K562 (cell line): ENCODE measurements around the gene TRIM38. TPM values are rescaled to one million over a fixed set of nuclear protein-coding genes. Genes with fewer than 3 reads are reported as not detected.

Experiments
- BACH1 ChIP-seq: fragments of 200-800 bp; sonication (Bioruptor generic); IDR thresholded peaks from 2 replicates; pipeline ENCODE4 v1.6.1; 2016; ENCODE audit warnings: missing genetic modification characterization, missing compliant biosample characterization
- BCOR ChIP-seq: fragments of 450-650 bp; IDR thresholded peaks from 2 replicates; pipeline ENCODE4 v1.6.1; 2016
- EP400 ChIP-seq: fragments of 450-650 bp; IDR thresholded peaks from 2 replicates; pipeline ENCODE4 v1.6.1; 2017; ENCODE audit warnings: antibody characterized with exemption, mild to moderate bottlenecking, moderate library complexity
- HDAC1 ChIP-seq, 2 experiments: fragments of 450-650 bp; IDR thresholded peaks; 2 replicates each; pipeline ENCODE4 v1.6.1; 2016 to 2017; ENCODE audit warnings: inconsistent platforms in 1 of 2, mild to moderate bottlenecking in 1 of 2, moderate library complexity in 1 of 2
- ID3 ChIP-seq, 2 experiments: fragments of 250-450 bp in 1 of 2; fragments of 450-650 bp in 1 of 2; sonication (Bioruptor Pico) in 1 of 2; IDR thresholded peaks; 2 replicates each; pipeline versions ENCODE4 v1.6.1 to v1.8.0; 2016 to 2021; ENCODE audit warnings: mild to moderate bottlenecking in 2 of 2, moderate library complexity in 2 of 2, missing compliant biosample characterization in 1 of 2, missing genetic modification characterization in 1 of 2
- MCM5 ChIP-seq: fragments of 450-650 bp; IDR thresholded peaks from 2 replicates; pipeline ENCODE4 v1.6.1; 2016; ENCODE audit warnings: low read depth
- NEUROD1 ChIP-seq: fragments of 150-350 bp; IDR thresholded peaks from 2 replicates; pipeline ENCODE4 v1.6.1; 2014; ENCODE audit warnings: borderline replicate concordance, low read length, low read depth; ENCODE audit not compliant: partially characterized antibody
- NKRF ChIP-seq: fragments of 450-650 bp; IDR thresholded peaks from 2 replicates; pipeline ENCODE4 v1.6.1; 2016; ENCODE audit warnings: borderline replicate concordance
- PATZ1 ChIP-seq: fragments of 250-450 bp; sonication (Bioruptor Pico); IDR thresholded peaks from 2 replicates; pipeline ENCODE4 v1.5.0; 2020; ENCODE audit warnings: mild to moderate bottlenecking, borderline replicate concordance
- PHB2 ChIP-seq: fragments of 450-650 bp; IDR thresholded peaks from 2 replicates; pipeline ENCODE4 v1.6.1; 2017; ENCODE audit warnings: low read depth
- POLR2G ChIP-seq: fragments of 200-400 bp; formaldehyde crosslinking; IDR thresholded peaks from 2 replicates; pipeline ENCODE4 v1.6.1; 2017; ENCODE audit warnings: low read depth, mild to moderate bottlenecking, antibody characterized with exemption, low read length, moderate library complexity
- SIN3A ChIP-seq, 2 experiments: fragments of 150-350 bp in 1 of 2; IDR thresholded peaks; 2 replicates each; pipeline ENCODE4 v1.6.1; 2011 to 2016; ENCODE audit warnings: borderline replicate concordance in 2 of 2, low read depth in 2 of 2, low read length in 2 of 2, mild to moderate bottlenecking in 2 of 2, moderate library complexity in 2 of 2; ENCODE audit not compliant: control insufficient read depth in 1 of 2
- XRCC4 ChIP-seq: IDR thresholded peaks from one replicate; pipeline ENCODE4 v1.6.1; 2011; ENCODE audit not compliant: insufficient read depth, insufficient read length; ENCODE audit errors: extremely low read depth
- ZBTB2 ChIP-seq: fragments of 450-650 bp; IDR thresholded peaks from 2 replicates; pipeline ENCODE4 v1.6.1; 2016; ENCODE audit warnings: antibody characterized with exemption
- ZNF134 ChIP-seq: fragments of 250-450 bp; sonication (Bioruptor Pico); conservative IDR thresholded peaks from 2 replicates; pipeline ENCODE4 v1.4.0; 2020
- ZNF586 ChIP-seq: fragments of 450-650 bp; formaldehyde crosslinking; conservative IDR thresholded peaks from 2 replicates; pipeline ENCODE4 v1.4.0; 2020; ENCODE audit warnings: mild to moderate bottlenecking, moderate library complexity
- ZNF740 ChIP-seq, 3 experiments: fragments of 200-800 bp in 1 of 3; sonication (Bioruptor generic) in 1 of 3; sonication (generic) in 1 of 3; formaldehyde crosslinking in 1 of 3; IDR thresholded peaks; 2 replicates each; pipeline versions ENCODE4 v1.6.1 to v1.8.0; 2016 to 2022; ENCODE audit warnings: mild to moderate bottlenecking in 2 of 3, missing compliant biosample characterization in 2 of 3, missing genetic modification characterization in 2 of 3, missing genetic modification reagents in 1 of 3
- polyA plus RNA-seq, 8 experiments: library from polyadenylated mRNA; depleted of rRNA in 4 of 8; stranded (reverse) in 5 of 8; unstranded in 3 of 8; fragments of >200 nt; fragmentation: Nextera tagmentation in 2 of 8; fragmentation: Illumina TruSeq in 1 of 8; extraction: Ambion mirVana in 2 of 8; extraction: Trizol in 1 of 8; gene quantifications; 2 replicates each; pipeline versions ENCODE4 v1.2.1 to v1.2.3, GENCODE V29; 2011 to 2014; ENCODE audit warnings: inconsistent platforms in 1 of 8, missing spikeins in 1 of 8
- total RNA-seq, 7 experiments: library from RNA; depleted of rRNA in 6 of 7; stranded (reverse); fragments of >200 nt in 6 of 7; fragmentation: Illumina TruSeq in 2 of 7; extraction: Trizol in 2 of 7; gene quantifications; 2 replicates each; pipeline versions ENCODE4 v1.2.1 to v1.2.3, GENCODE V29; 2011 to 2021; ENCODE audit warnings: low replicate concordance in 1 of 7
- TF ChIP-seq, protein P1 (sequence below): fragments of 250-450 bp; sonication (Bioruptor Pico); IDR thresholded peaks from 2 replicates; pipeline ENCODE4 v1.9.0; 2021; ENCODE audit warnings: mild to moderate bottlenecking

Gene TRIM38
- total and polyA plus RNA-seq, 9 of the 15 experiments (the other 6 are each of a cell fraction or from before 2014, with no cell fraction given), result 1.7 to 6.7 (median 6.3) TPM

- TF ChIP-seq ID3 (CRISPR knock-in tag; IDR thresholded peaks at IDR 0.05) (no peak), ID3 (tag; IDR thresholded peaks at IDR 0.05) (peak; percentile 59; the same call in 1 of the 2 replicates), NEUROD1 (peak; percentile 50), PATZ1 (CRISPR knock-in tag) (no peak), NKRF (0 out of 2 replicates have a peak, but pooled peaks have one; percentile 44), ZNF586 (CRISPR knock-in tag) (peak; percentile 64; the same call in 1 of the 2 replicates), ZNF740 (CRISPR knock-in tag; IDR thresholded peaks at IDR 0.05) (no peak), ZNF740 (tag; IDR thresholded peaks at IDR 0.05) (no peak), HDAC1 (IDR thresholded peaks at IDR 0.05) (peak in 1 of 2 experiments; percentile 63; a peak in 2 of 4 replicates), SIN3A (IDR thresholded peaks at IDR 0.05; ENCODE audit: borderline replicate concordance in 2 of 2, control insufficient read depth in 1 of 2, low read depth in 2 of 2, low read length in 2 of 2) (peak; percentile 55; a peak in 2 of 4 replicates), MCM5 (no peak), BCOR (peak; percentile 55; the same call in 1 of the 2 replicates), XRCC4 (no peak), PHB2 (no peak), POLR2G (peak; percentile 98), EP400 (peak; percentile 42), BACH1 (tag) (0 out of 2 replicates have a peak, but pooled peaks have one; percentile 47), ZBTB2 (no peak; the same call in 1 of the 2 replicates), ZNF134 (CRISPR knock-in tag) (no peak)
- TF ChIP-seq, protein P1, sequence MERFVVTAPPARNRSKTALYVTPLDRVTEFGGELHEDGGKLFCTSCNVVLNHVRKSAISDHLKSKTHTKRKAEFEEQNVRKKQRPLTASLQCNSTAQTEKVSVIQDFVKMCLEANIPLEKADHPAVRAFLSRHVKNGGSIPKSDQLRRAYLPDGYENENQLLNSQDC (CRISPR knock-in tag), result peak; percentile 84; the same call in 1 of the 2 replicates
Observed at GRCh38 chr6:26033085-26033940, 70.7 kb downstream of the TRIM38 start (continued).
